Stimulated activated CD8-positive, alpha-beta memory T cell treated with anti-CD3 and anti-CD28 coated beads, Interleukin-15, amount 100 ng/mL, for 24 hours (primary cell): Measurements from ENCODE around the gene GLI1.
"Not testable (repeated sequence)": the region's sequence is repeated elsewhere in the genome, so short reads cannot be mapped to it uniquely, and the experiment has no call there.

Experiments used
- DNase-seq: peaks from one replicate; pipeline ENCODE4 v3.0.0-alpha.2; 2020; ENCODE audit warnings: low read depth

GLI1 gene

GRCh38 chr12:57459750-57460467 is at the start of gene GLI1:
Gene GLI1, plus strand, starts transcription at chr12:57459785. Its CDS starts 3,907 bp downstream, at chr12:57463692.
- no peak for DNase-seq

GRCh38 chr12:57410534-57410933 is 49.1 kb upstream of the GLI1 start:
- DNase-seq: no peak

- not testable (repeated sequence) for DNase-seq
Measured at GRCh38 chr12:57414160-57414559, 45.4 kb upstream of the GLI1 start.

GRCh38 chr12:57415088-57415487 is 44.5 kb upstream of the GLI1 start:
- DNase-seq: no peak

GRCh38 chr12:57416039-57416996 is 43.3 kb upstream of the GLI1 start:
- DNase-seq: no peak

GRCh38 chr12:57418255-57418654 is 41.3 kb upstream of the GLI1 start:
- DNase-seq: no peak

- DNase-seq: no peak
Measured at GRCh38 chr12:57419495-57419894, 40.1 kb upstream of the GLI1 start.

GRCh38 chr12:57420482-57420881 is 39.1 kb upstream of the GLI1 start:
- DNase-seq: no peak

GRCh38 chr12:57426948-57427347 is 32.6 kb upstream of the GLI1 start:
- DNase-seq: not testable (repeated sequence)

- no peak for DNase-seq
Measured at GRCh38 chr12:57428965-57429364, 30.6 kb upstream of the GLI1 start.

- no peak for DNase-seq
Measured at GRCh38 chr12:57429473-57430111, 30.0 kb upstream of the GLI1 start.

- peak; percentile 21 for DNase-seq
Measured at GRCh38 chr12:57430112-57430930, 29.3 kb upstream of the GLI1 start.

- DNase-seq: peak; percentile 92
Measured at GRCh38 chr12:57430931-57431566, 28.5 kb upstream of the GLI1 start, which contains the start of gene R3HDM2. Gene R3HDM2, minus strand, starts transcription at chr12:57431043. Its CDS starts 120,615 bp downstream, at chr12:57310428.

GRCh38 chr12:57431654-57432188 is 27.9 kb upstream of the GLI1 start:
- no peak for DNase-seq

- no peak for DNase-seq
Measured at GRCh38 chr12:57433370-57433769, 26.2 kb upstream of the GLI1 start.

- no peak for DNase-seq
Measured at GRCh38 chr12:57434517-57435223, 24.9 kb upstream of the GLI1 start, which contains the start of gene INHBC. Gene INHBC, plus strand, starts transcription at chr12:57434784. Its CDS starts 103 bp downstream, at chr12:57434887.

GRCh38 chr12:57435293-57435692 is 24.3 kb upstream of the GLI1 start:
- DNase-seq: no peak

GRCh38 chr12:57438400-57438799 is 21.2 kb upstream of the GLI1 start:
- no peak for DNase-seq

- no peak for DNase-seq
Measured at GRCh38 chr12:57439762-57440266, 19.8 kb upstream of the GLI1 start.

GRCh38 chr12:57441393-57441792 is 18.2 kb upstream of the GLI1 start:
- DNase-seq: not testable (repeated sequence)
